OCI-LY3 (cell line): ENCODE results near the gene RIPPLY2.

Experiments
- H2AFZ ChIP-seq: fragments of 200-600, 300-600 bp; shearing (Covaris generic); 2 replicates; pipeline ENCODE4 v1.6.0; 2014; ENCODE audit warnings: antibody characterized with exemption, low read depth, low read length
- H3K27ac ChIP-seq: fragments of 200-600, 300-600 bp; sonication (generic); 2 replicates; pipeline ENCODE4 v1.5.1; 2014; ENCODE audit warnings: mild to moderate bottlenecking, low read length, moderate library complexity, mixed read lengths
- H3K27me3 ChIP-seq: fragments of 200-600, 300-600 bp; sonication (generic); 2 replicates; pipeline ENCODE4 v1.6.1; 2014; ENCODE audit warnings: low read depth, low read length, mixed read lengths
- H3K36me3 ChIP-seq: fragments of 200-600, 300-600 bp; sonication (generic); replicated peaks from 2 replicates; pipeline ENCODE3; 2014; ENCODE audit warnings: low read depth, low read length, mixed read lengths
- H3K4me1 ChIP-seq: fragments of 300-600, 200-600 bp; sonication (generic); 2 replicates; pipeline ENCODE4 v1.6.1; 2014; ENCODE audit warnings: low read length, mixed read lengths
- H3K4me2 ChIP-seq: fragments of 200-600, 300-600 bp; sonication (generic); 2 replicates; pipeline ENCODE4 v1.6.1; 2014; ENCODE audit warnings: low read length, mixed read lengths
- H3K4me3 ChIP-seq: fragments of 300-600, 200-600 bp; sonication (generic); 2 replicates; pipeline ENCODE4 v1.5.1; 2014; ENCODE audit warnings: antibody characterized with exemption, mild to moderate bottlenecking, low read length, moderate library complexity
- H3K79me2 ChIP-seq: fragments of 300-600, 200-600 bp; shearing (Covaris generic); 2 replicates; pipeline ENCODE4 v1.6.1; 2014; ENCODE audit warnings: mild to moderate bottlenecking, low read length, mixed read lengths
- H3K9ac ChIP-seq: fragments of 300-600, 200-600 bp; shearing (Covaris generic); 2 replicates; pipeline ENCODE4 v1.6.0; 2014; ENCODE audit warnings: mild to moderate bottlenecking, low read length, moderate library complexity
- H3K9me3 ChIP-seq: fragments of 200-600, 300-600 bp; shearing (Covaris generic); 2 replicates; pipeline ENCODE4 v1.6.1; 2014; ENCODE audit warnings: low read length, mixed read lengths; ENCODE audit not compliant: insufficient read depth
- H4K20me1 ChIP-seq: fragments of 200-600, 300-600 bp; sonication (generic); 2 replicates; pipeline ENCODE4 v1.6.1; 2016; ENCODE audit warnings: low read length, mixed read lengths; ENCODE audit not compliant: insufficient read depth
- CTCF ChIP-seq: fragments of 200-600, 300-600 bp; sonication (generic); IDR thresholded peaks from 2 replicates; pipeline ENCODE4 v1.5.1; 2014; ENCODE audit warnings: antibody characterized with exemption, low read length, low read depth
- EZH2phosphoT487 ChIP-seq: fragments of 200-600 bp; shearing (Covaris generic); IDR thresholded peaks from 2 replicates; pipeline ENCODE4 v1.6.1; 2018; ENCODE audit warnings: antibody characterized with exemption, mixed run types, low read depth

RIPPLY2 gene

GRCh38 chr6:83812595-83812994 lies 40.6 kb upstream of the RIPPLY2 start:
- no peaks in the 10 kb centered on the region for H3K27me3 ChIP-seq
- H3K79me2 ChIP-seq, result no peaks in the 10 kb centered on the region
- H4K20me1 ChIP-seq, result no peaks in the 10 kb centered on the region
- H3K27ac ChIP-seq, result no peak overlapping the region
- no peaks in the 10 kb centered on the region for H3K9me3 ChIP-seq
- H3K4me3 ChIP-seq, result no peak overlapping the region
- H3K36me3 ChIP-seq, result no peaks in the 10 kb centered on the region
- no peaks in the 10 kb centered on the region for H3K4me1 ChIP-seq
- TF ChIP-seq CTCF (no peak), EZH2phosphoT487 (no peak)
- no peak overlapping the region; the same call in 1 of the 2 replicates for H2AFZ ChIP-seq
- no peak overlapping the region for H3K4me2 ChIP-seq
- H3K9ac ChIP-seq, result no peak overlapping the region

- Histone ChIP-seq H4K20me1 (no peaks in the 10 kb centered on the region), H3K9ac (no peak overlapping the region), H3K36me3 (no peaks in the 10 kb centered on the region), H3K79me2 (no peaks in the 10 kb centered on the region), H3K4me1 (no peaks in the 10 kb centered on the region), H3K27me3 (no peaks in the 10 kb centered on the region), H3K27ac (no peak overlapping the region), H2AFZ (no peak overlapping the region), H3K4me3 (no peak overlapping the region), H3K4me2 (no peak overlapping the region), H3K9me3 (no peaks in the 10 kb centered on the region)
- no peak for TF ChIP-seq CTCF
- no peak for TF ChIP-seq EZH2phosphoT487
These were observed 37.4 kb upstream of the RIPPLY2 start for GRCh38 chr6:83815631-83816272.

GRCh38 chr6:83822629-83823169 lies 30.5 kb upstream of the RIPPLY2 start:
- Histone ChIP-seq H3K27me3 (no peaks in the 10 kb centered on the region), H4K20me1 (no peaks in the 10 kb centered on the region), H2AFZ (no peak overlapping the region), H3K4me1 (no peaks in the 10 kb centered on the region), H3K36me3 (no peaks in the 10 kb centered on the region), H3K79me2 (no peaks in the 10 kb centered on the region), H3K4me2 (no peak overlapping the region), H3K9me3 (no peaks in the 10 kb centered on the region), H3K27ac (no peak overlapping the region), H3K4me3 (no peak overlapping the region), H3K9ac (no peak overlapping the region)
- no peak for TF ChIP-seq EZH2phosphoT487
- TF ChIP-seq CTCF, result no peak

- Histone ChIP-seq H3K27me3 (no peaks in the 10 kb centered on the region), H3K9ac (no peak overlapping the region), H3K36me3 (no peaks in the 10 kb centered on the region), H2AFZ (no peak overlapping the region), H3K4me1 (no peaks in the 10 kb centered on the region), H3K4me3 (no peak overlapping the region), H3K27ac (no peak overlapping the region), H4K20me1 (no peaks in the 10 kb centered on the region), H3K9me3 (no peaks in the 10 kb centered on the region), H3K79me2 (no peaks in the 10 kb centered on the region), H3K4me2 (no peak overlapping the region)
- TF ChIP-seq EZH2phosphoT487 (no peak), CTCF (no peak)
These were observed 28.8 kb upstream of the RIPPLY2 start for GRCh38 chr6:83824388-83824801.
